NB4 (cell line): ENCODE results near the gene PTCH1.

Source experiments
- MAX ChIP-seq: IDR thresholded peaks from 2 replicates; pipeline ENCODE4 v1.6.1; 2011; ENCODE audit warnings: low read depth, low read length
- MYC ChIP-seq: IDR thresholded peaks from 2 replicates; pipeline ENCODE4 v1.6.1; 2011; ENCODE audit warnings: low read depth, low read length
- POLR2A ChIP-seq: IDR thresholded peaks from 2 replicates; pipeline ENCODE4 v1.6.1; 2011; ENCODE audit warnings: mild to moderate bottlenecking; ENCODE audit not compliant: insufficient read length; ENCODE audit errors: extremely low read depth
- TF ChIP-seq, protein P1 (sequence below): IDR thresholded peaks from one replicate; pipeline ENCODE4 v1.5.1; 2012; ENCODE audit warnings: low read depth, low read length

DNA sequence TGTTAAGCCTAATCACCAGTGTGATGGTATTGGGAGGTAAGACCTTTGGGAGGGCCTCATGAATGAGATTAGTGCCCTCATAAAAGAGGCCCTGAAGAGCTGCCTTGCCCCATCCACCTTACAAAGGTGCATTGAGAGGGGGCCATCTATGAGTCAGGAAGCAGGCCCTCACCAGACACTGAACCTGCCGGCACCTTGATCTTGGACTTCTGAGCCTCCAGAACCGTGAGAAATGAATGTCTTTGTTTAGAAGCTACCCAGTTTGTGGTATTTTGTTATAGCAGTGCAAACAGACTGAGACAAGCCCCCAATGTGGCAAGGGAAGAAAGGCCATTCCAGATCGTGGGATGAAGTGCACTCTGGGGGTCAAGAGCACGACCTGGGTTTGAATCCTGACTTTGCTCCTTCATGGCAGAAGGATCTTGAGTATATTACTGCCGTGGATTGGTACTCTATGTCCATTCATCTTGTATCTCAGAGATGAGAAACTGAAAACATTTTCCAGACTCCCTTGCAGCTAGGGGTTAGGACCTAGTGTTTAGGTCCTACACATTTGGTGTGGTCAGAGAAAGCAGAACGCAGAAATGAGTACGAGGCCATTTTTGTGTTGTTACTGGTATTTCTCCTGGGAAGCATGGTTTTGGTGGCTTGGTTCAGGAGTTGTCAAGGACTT is 86.7 kb downstream of the PTCH1 start:
- TF ChIP-seq, protein P1, sequence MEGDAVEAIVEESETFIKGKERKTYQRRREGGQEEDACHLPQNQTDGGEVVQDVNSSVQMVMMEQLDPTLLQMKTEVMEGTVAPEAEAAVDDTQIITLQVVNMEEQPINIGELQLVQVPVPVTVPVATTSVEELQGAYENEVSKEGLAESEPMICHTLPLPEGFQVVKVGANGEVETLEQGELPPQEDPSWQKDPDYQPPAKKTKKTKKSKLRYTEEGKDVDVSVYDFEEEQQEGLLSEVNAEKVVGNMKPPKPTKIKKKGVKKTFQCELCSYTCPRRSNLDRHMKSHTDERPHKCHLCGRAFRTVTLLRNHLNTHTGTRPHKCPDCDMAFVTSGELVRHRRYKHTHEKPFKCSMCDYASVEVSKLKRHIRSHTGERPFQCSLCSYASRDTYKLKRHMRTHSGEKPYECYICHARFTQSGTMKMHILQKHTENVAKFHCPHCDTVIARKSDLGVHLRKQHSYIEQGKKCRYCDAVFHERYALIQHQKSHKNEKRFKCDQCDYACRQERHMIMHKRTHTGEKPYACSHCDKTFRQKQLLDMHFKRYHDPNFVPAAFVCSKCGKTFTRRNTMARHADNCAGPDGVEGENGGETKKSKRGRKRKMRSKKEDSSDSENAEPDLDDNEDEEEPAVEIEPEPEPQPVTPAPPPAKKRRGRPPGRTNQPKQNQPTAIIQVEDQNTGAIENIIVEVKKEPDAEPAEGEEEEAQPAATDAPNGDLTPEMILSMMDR, result no peak
- no peak for TF ChIP-seq POLR2A
- no peak for TF ChIP-seq MYC
- TF ChIP-seq MAX, result no peak
